HG02970 (cell line): ENCODE results near the gene VTI1A.

ENCODE experiments used
- ATAC-seq: cut with Tn5 transposase; IDR thresholded peaks from one replicate; pipeline ENCODE4 v1.9.1; 2021; ENCODE audit warnings: mild to moderate bottlenecking, moderate library complexity, moderate number of reproducible peaks; ENCODE audit not compliant: unreplicated experiment, low FRiP score

Gene VTI1A

DNA sequence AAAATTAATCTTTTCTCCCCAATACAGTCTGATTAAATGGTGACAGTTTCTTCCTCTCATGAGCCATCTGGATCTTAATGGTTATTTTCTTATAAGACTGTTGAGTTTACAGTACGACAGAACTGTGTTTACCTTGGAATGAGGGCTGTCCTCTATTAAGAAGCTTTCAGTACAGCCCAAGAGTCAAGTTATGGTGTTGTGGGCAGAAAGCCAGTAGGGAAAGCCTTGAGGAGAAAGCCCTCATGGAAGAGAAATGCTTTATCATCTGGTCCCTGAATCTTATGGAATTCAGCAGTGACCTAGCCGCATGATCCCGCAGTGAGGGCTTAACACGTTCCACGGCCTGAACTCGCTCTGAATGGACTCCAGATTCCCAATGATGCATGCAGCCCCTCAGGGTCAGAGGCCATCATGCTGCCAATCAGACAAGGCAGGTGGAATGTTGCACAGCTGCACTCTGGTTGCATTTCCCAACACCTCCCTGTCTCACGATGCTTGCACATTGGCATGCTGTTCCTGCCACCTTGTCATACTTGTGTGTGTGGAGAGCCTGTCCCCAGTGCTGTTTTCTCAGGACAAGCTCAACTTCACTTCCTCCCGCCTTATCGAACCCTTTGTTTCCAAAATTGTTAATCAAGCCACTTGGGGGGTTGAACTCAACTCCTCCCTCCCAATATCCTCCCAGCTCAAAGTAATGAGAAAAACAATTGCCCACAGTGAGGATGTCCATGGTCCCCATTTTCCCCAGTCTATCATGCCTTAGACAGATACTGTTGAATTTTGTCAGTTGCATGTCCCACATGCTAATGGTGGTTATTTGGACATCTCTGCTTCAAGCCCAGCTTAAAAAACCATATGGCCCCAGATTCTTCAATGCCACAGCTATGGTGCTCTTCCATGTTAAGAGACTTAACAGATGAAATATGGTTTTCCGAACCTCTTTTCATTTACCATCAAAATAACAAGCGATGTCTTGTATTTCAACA, 291.9 kb downstream of the VTI1A start:
- ATAC-seq = no peak

DNA sequence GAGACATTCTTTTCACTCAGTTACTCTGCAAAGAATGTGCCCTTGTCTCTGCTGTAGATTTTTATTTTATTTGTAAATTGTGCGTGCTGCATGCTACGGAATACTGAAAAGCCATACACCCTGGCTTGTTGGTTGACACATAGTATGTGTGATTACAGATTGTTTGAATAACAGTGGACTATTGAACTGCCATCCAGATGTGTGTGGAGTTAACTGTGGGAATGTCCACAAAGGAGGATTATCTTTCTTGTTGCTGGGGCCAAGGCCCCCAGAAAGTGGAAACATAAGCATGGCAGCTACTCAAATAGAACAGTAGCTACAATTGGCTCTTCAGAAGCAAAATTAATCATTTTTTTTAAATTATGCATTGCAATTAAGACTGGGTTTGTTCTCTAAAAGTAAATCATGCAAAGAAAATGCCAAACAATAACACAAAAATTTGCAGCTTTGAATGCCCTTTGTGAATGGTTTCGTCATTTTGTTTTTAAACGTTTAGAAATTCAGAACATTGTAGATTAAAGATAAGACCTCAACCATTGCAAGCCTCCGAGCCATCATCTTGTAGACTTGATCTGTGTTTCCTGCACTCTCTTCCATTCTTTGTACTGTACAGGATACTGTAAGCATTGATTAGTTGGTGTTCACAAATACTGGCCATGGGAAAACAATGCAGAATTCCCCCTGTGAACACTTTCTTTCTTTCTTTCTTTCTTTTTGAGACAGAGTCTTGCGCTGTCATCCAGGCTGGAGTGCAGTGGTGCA, 292.8 kb downstream of the VTI1A start:
- no peak for ATAC-seq

DNA sequence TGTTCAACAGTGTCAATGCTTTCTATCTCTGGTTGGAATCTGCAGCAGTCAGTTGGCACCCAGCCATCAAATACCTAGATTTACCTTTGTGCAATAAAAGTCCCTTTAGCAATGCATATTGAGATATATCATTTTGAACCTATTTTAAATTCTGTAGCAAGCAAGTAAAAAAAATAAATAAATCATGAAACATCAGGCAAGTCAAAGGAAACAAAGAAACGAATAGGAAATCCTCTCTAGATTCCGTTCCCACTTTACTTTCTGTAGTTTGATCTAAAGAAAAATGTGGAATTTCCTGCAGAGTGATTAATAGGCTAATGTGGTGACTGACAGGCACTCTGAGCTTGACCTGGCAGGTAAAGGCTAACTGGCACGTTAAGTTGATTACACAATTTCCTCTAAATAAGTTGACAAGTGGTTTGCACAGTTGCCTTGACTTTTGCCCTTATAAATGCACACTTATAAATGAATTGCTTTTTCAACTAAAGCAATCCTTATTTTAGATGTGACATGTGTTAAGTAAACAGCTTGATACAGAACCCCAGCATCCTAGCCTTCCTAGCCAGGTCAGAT, 294.9 kb downstream of the VTI1A start:
- no peak for ATAC-seq

DNA sequence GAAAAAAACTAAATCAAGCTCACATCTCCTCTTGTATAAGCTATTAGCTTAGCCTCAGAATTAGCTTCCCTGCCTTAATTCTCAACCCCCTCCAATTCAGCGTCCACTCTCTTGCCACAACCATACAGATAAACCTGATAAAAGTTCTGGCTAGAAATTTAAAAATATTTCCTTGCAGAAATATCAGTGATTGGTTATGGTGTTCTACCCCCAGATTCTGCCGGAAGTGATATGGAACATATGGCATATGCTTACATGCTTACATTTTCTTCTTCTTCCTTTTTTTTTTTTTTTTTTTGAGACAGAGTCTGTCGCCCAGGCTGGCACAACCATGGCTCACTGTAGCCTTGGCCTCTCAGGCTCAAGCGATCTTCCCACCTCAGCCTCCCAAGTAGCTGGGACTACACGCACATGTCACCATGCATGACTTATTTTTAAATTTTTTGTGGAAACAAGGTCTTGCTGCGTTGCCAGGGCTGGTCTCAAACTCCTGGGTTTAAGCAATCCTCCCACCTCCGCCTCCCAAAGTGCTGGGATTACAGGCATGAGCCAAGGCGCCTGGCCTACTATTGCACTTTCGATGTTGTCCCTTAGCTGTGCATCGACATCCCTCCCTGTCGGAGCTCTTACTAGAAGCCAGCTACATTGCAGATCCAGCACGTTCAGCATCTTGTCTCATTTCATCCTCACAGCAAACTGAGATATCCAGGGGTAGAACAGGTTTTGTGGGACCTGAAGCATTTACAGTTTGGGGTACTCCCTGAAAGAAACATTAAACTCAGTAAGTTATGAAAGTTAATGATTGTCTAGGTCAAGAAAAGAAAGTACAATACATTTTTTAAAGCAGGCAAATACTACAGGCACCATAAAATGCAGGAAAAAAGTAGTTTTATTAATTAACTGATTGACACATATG, 297.4 kb downstream of the VTI1A start:
- no peak for ATAC-seq

DNA sequence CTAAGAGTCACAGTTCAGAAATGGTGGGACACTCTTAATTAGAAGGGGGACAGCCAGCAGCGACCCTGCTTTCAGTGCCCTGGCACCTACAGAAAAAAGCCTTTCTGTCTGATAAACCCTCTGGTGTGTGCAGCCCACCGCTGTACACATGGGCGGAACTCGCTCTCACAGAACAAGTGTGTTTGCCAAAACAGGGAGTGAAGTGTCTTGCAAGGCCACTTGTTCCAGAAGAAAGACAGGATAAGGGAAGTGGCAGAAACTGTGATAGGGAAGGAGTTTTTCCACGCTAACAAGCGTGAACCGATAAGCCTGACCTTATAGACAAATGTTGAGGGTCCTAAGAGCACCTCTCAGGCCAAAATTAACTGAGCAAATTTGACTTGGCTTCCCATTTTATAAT, 299.3 kb downstream of the VTI1A start:
- ATAC-seq = no peak

DNA sequence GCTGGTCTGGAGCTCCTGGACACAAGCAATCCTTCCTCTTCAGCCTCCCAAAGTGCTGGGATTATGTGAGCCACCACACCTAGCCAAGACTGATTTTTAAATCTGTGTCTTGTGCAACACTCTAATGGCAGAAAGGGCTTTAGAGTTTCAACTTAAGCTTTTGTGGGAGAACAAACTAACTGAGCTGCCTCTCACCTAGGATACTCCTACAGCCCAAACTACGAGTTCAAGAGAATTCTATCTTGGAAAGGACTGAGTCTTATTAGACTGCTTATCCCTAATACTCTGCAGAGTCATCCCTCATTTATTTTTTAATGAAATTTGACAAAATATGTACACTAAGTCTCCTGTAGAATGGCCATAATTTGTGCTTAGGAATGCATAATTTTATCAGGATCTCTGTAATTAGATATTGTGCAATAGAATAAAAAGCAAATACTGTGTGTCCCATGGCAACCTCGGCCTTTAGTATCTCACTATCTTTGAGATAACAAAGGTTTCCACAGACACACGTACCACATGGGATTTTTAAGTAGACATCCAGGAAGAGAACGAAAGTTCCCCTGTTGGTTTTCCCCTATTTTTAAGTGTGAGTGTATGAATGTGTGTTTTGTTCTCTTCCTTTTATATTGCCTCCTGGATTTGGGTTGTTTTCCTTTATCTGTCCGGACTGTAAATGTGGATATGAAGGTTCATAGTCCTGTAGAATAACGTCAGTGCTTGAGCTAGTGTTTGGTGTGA, 303.6 kb downstream of the VTI1A start:
- no peak for ATAC-seq

DNA sequence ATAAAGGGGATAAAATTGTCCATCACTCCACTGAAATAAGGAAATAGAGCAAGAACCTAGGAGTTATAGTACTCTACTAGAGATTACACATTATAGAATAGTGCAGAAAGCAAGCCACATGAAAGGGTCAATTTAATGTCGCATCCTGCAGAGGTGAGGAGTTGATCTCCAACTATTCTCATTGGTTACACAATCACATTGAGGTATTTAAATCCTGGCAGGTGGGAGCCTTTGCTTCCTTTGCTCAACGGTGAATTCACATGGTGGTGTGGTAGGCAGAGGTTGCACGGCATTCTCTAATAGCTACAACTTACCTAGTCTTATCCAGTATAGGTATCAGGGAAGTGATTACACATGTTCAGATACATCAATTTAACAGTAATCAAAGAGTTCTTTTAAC, 304.6 kb downstream of the VTI1A start:
- ATAC-seq = no peak

DNA sequence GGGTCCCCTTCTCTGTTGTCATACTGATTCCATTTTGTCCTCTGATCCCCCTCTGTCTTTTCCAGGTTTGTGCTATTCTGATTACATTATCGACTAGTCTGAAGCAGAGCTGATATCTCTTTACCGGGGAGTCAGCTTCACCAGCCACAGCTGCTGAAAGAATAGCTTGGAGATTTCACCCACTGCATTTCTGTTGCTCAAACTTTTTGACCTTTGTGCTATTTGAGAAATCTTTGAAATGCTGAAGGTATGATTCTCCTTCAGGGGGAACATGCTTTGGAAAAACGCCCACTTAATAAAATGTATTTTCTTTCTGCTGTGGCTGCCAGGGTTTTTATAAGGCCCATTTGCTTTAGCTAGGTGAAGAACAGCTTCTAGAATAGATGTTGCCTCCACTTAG, 305.3 kb downstream of the VTI1A start:
- ATAC-seq = no peak

DNA sequence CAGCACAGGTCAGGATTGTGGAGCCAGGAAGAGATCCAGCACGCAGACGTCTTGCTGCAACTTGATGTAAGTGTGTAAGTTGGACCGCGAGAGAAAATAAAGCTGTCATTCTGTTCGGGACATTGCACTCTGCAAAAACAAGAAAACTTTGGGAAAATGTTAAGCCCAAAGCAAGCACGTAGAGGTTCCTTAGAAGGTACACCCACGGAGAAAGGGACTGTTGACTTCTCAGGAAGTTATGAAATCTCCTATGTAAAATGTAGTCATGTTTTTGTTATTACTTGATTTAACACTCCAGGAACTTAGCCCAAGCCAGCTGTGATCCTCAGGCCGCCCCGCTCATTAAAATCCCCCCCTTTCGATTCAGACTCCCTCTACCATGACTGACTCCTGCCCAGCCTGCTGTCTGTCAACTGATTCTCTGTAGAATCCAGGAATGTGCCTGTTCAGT, 307.0 kb downstream of the VTI1A start:
- ATAC-seq = no peak

DNA sequence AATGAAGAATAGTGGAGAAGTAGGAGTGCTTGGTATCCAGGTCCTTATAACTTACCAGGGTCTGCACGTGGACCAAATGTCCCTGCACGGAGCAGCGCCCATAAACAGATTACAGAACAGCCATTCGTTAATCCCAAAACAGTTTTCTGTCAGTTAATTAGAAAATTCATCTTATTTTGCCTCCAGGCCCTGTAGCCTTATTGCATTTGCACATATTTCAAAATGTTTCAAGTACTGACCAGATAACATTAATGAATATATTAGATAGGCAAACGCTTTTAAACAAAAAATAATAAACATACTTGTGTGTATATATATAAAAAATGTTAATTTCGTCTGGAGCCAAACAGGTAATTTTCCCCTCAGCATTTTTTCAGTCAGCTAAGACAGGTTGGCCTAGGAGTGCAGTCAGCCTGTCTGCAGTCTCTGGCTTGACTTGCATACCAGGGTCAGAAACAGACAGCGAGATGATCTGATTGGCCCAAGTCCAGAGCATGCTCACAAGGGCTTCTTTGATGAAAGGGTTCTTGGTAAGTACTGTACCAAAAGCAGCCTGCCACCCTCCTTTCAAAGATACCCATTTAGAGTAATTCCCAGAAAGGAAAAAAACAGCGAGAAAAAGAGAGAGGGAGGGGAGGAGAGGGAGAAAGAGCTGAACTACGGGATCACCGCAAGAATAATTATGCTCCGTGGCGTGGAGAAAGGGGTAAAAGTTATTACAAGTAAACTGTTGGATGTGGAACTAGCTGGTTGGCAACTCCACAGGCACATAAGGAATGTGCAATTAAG, 308.6 kb downstream of the VTI1A start:
- no peak for ATAC-seq

DNA sequence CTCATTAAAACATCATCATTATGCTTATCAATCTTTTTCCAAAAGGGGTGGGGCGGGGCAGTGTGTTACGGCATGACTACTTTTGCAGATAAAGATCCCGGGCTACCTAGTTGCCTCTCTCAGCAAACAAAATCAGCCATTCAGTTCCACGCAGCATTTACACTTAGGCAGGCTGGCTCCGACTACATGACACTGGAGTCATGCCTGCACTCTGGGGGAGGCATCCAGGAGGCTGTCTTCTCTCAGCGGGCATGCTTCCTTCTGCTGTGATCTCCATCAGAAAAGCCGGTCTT, 309.2 kb downstream of the VTI1A start:
- ATAC-seq = no peak

DNA sequence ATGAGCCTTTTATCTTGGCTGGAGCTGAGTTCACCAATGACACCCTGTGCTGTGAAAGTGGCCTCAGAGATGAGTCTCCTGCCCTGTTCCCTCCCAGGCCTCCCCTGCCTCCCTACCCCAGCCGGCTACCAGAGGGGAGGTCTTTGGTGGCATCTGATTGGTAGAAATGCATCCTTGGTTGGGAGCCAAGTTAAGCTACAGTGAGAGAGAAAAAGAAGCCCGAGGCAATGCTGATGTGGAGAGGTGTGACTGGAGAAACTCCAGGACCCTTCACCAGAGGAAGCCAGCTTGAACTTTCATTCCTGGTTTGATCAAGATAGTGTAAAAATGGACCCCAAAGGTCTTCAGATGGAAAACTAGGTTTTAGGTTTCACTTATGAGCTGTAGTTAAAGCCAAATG, 311.9 kb downstream of the VTI1A start:
- no peak for ATAC-seq

DNA sequence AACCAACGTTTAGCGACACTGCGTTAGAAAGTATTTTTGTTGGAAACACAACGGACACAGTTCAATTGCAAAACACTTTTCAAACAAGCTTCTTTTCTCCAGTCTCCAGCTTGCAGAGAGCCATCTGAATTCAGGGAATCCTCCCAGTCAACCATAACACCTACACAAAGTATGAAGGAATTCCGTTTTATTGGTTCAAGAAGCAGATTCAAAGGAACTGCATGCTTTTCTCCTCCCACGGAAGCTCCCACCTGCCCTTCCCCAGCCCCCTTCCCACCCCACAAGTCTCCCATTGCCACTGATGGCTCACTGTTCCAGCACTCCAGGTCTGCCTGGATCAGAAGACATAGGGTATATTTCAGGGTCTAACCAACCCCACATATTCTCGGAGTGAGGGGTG, 312.5 kb downstream of the VTI1A start:
- no peak for ATAC-seq

DNA sequence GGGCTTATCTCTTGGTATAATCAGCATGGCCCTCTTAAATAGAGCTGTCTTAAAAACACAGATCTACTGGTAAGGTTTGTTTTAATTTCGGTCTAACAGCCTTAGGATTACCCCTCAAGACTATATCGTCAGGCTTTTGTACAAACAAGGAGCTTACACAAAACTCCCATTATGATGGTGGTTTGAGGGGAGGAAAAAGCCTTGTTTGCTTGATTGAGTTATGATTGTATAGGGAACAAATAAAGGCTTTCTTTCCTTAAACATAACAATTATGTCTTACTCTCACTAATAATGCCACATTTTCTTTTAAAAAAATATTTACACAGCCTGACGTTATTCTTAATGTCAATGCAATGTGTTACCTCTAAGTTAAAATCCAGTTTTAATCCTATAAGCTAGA, 314.2 kb downstream of the VTI1A start:
- no peak for ATAC-seq

DNA sequence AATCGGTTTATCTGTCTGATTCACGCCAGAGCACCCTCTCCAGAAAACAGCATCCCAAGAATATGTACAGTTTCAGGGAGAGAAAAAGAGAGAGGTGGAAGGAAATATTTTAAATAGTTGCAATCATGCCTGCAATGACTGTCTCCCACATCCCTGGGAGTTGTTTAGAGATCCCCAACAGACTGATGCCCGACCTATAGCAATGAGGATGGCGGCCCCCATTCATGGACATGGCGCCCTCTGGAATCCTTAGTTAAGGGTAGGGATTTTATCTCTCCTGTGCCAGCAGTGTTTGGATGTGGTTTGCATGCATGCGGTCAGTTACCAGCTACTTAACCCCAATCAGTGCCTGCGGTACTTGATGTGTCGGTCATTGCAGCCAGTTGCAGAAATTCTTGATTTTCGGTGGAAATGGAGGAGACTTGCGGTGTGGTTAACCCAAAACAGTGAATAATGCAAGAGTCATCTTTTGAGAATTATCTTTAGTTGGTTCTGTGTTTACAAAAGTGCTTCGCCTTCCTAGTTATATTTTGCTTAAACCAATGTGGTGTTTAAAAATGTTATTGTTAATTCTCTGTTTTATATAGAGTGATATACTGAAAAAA, 317.0 kb downstream of the VTI1A start:
- no peak for ATAC-seq

DNA sequence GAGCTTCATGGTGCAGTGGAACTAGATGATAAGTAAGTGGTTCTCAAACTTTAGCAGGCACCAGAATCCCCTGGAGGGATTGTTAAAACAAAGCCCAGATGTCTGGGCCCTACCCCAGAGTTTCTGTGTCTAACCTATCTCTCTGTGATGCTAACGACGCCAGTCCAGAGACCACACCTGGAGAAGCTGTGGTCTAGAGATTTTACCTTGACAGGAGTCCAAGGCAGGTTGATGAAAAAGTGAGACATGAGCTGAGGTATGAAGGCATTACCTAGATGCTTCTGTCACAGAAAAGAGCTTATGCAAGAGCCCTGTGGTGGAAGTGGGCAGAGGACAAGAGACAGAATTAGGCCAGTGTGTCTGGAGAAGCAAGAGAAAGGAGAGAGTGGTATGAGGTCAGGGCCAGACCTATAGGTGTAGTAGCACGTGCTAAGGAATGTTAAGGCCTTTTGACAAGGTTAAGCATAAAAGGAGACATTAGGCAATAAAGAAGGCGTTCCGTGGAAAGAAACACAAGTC, 318.8 kb downstream of the VTI1A start:
- no peak for ATAC-seq

DNA sequence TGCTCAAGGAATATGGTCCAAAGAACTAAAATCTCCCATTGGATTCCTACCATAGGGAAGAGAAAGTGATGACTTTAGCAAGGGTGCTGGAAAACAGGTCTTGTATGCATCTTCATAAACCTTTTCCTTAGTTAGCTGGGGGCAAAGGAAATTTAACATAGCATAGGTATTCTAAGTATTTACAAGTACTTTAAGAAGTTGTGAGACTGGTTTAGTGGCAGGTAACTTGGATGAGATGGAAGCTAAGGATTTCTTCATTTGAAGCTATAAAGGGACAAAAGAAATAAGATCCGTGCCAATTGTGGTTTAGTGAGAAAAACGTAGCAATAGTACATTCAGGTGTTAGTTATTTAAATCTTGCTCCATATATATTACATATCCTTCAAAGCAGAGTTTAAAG, 319.6 kb downstream of the VTI1A start:
- no peak for ATAC-seq

DNA sequence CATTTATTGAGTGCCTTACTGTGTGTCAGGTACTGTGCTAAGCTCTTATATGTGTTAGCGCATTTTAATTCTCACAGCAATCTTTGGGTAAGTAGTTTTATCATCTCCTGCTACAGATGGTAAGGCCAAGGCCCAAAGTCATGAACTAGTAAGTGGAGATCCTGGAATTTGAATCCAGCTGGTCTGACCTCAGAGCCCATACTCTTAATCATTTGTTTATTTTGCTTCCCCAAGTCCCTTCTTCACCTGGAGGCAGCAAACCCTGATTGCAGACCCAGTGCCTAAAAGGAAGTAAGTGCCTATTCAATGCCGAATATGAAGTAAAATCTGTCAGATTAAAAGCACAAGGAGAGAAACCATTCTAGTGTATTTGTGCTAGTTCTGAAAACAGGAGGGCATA, 320.1 kb downstream of the VTI1A start:
- ATAC-seq = no peak
